HG03025 (cell line): Measurements from ENCODE around the gene ACVR2A.

ENCODE experiments used
- ATAC-seq: cut with Tn5 transposase; IDR thresholded peaks from one replicate; pipeline ENCODE4 v1.9.1; 2021; ENCODE audit warnings: mild to moderate bottlenecking, moderate library complexity; ENCODE audit not compliant: unreplicated experiment, low FRiP score

The ACVR2A gene

DNA sequence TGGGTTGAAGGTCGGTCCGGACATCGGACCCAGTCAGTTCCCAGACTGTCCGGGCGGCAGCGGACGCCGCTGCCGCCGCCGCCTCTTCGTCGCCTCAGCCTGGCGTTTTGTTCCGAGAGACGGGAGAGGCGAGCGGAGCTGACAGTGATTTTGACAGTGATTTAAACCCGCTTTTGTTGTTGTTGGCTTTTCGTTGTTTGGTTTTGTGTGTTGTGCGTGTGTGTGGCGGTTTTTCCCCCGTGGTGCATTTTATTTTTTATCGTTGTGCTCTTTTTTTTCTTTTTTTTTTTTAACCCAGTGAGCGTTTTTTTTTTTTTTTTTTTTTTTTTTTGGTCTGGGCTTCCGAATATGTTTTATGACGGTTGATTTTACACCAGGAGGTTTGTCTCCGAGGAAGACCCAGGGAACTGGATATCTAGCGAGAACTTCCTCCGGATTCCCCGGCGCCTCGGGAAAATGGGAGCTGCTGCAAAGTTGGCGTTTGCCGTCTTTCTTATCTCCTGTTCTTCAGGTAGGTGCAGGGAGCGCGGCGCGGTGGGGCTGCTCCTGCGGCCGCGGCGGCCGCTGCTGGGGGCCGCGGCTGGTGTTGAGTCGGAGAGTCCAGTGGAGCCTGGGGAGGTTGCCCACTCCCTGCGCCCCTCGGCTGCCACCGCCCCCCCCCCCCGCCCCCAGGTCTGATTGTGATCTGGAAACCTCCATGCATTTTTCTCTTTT, at the start of gene ACVR2A:
TSS of gene ACVR2A (plus strand) at position 333 of the 714 bp plus-strand sequence. CDS start at position 457, 124 bp downstream.
- peak; percentile 44 for ATAC-seq

DNA sequence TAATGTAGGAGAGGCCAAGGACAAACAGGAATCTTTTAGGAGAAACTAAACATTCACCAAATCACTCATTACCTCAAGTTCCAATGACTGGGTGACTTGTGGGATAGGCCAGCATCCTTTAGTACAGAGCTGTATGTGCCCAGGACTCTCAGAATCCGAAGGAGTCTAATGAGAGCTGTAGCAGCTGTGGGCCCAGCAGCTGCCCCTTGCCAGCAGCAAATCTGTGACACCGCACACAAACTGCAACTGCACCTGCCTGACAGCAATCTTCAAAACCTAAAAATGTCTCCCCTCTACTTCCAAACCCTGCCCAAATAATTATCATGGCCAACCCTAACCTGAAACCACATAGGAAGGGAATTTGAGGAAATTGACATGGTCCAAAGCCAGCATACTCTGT, 44.5 kb upstream of the ACVR2A start:
- no peak for ATAC-seq

DNA sequence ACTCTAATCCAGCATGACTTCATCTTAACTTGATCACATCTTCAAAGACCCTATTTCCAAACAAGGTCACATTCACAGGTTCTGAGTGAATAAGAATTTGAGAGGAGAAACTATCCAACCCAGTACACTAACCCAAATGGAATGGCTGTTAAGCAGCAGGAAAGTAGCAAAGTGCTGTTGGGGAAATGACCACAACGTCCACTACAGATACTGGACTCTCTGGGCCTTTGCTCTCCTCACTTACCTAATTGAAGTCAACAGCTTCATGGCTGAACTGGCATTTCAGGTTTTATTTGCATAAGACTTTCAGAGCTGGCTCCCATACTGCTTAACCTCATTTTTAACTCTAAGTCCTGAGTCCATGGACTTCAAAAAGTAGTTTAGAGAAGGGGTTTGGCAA, 38.0 kb upstream of the ACVR2A start:
- no peak for ATAC-seq

DNA sequence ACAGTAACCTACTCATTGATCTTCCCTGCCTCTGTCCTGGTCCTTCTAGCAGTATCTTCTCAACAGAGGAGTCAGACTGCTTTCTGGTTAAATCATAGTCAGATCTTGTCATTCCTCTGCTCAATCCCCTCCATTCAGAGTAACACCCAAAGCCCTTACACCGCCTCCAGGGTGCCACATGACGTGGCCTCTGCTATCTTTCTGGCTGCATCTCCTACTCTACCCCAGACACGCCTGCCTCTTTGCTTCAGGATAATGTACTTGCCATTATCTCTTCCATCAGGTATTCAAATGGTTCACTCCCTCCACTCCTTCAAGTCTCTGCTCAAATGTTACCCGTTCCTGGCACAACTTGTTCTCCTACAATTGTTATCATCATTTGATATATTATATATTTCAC, 36.3 kb upstream of the ACVR2A start:
- ATAC-seq = no peak

DNA sequence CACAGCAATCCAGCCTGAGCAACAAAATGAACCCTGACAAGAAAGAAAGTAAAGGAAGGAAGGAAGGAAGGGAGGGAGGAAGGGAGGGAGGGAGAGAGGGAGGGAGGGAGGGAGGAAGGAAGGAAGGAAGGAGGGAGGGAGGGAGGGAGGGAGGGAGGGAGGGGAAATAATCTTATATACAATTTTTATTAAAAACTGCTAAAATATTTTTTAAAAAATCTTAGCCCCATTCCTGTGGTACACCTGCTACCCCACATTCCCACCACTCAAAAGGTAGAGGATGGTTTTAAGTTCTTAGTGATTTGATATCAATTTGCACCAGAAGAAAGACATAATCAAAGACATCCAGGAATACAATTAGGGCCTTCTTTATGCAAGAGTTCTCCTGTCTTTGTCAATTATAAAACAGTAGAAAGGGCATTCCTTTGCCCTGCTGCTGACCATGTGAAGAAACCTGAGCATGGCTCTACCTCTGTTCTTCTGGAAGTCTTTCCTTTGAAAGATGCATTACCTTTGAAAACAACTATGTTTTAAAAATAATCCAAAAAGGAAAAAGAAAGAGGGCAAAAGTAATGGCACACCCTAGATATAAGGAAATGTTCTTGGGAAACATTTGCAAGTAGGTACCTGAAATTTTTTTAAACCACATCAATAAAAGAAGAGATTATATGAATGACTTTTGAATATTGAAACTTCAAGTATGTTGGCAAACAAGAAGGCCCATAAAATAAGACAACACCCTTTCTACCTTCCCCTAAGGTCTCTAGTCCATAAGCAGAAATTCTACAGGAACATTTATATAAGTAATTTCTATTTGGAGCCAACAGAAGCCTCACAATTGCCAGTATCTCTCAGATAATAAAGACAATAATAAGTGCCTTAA, 33.7 kb upstream of the ACVR2A start:
- ATAC-seq = no peak

- ATAC-seq = no peak
These were observed 26.1 kb upstream of the ACVR2A start for GRCh38 chr2:147818741-147819140.

DNA sequence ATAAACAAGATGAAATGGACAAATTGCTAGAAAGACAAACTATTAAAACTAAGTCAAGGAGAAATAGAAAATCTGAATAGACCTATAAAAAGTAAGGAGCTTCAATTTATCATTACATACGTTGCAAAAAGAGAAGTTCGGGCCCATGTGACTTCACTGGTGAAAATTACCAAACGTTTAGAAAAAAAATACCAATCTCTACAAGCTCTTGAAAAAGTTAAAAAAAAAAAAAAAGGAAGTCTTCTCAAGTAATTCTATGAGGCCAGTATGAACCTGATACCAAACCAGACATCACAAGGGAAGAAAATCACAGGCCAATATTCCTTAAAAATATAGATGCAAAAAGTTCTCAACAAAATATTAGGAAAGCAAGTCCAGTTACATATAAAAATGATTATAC, 20.2 kb upstream of the ACVR2A start:
- no peak for ATAC-seq

DNA sequence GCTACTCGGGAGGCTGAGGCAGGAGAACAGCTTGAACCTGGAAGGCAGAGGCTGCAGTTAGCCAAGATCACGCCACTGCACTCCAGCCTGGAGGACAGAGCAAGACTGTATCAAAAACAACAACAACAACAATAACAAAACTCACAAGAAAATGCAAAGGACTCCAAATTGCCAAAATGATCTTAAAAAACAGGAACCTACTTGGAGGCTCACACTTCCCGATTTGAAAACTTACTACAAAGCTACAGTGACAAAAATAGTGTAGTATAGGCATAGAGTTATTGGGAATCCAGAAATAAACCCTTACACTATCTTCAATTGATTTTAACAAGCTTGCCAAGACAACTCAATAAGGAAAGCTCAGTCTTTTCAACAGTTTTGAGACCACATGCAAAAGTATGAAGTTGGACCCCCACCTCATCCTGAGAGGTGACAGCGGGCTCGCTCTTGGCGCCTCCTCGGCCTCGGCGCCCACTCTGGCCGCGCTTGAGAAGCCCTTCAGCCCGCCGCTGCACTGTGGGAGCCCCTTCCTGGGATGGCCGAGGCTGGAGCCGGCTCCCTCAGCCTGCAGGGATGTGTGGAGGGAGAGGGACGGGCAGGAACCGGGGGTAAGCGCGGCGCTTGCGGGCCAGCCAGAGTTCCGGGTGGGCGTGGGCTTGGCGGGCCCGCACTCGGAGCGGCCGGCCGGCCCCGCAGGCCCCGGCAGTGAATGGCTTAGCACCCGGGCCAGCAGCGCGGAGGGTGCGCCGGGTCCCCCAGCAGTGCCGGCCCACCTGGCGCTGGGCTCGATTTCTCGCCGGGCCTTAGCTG, 18.3 kb upstream of the ACVR2A start:
- no peak for ATAC-seq

DNA sequence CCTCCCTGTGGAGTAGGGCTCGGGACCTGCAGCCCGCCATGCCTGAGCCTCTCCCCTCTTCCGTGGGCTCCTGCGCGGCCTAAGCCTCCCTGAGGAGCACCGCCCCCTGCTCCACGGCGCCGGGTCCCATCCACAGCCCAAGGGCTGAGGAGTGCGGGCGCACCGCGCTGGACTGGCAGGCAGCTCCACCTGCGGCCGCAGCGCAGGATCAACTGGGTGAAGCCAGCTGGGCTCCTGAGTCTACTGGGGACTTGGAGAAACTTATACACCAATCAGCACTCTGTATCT, 17.8 kb upstream of the ACVR2A start:
- ATAC-seq = no peak

- ATAC-seq = no peak
These were observed 15.7 kb upstream of the ACVR2A start for GRCh38 chr2:147829106-147829505.

- ATAC-seq = no peak
These were observed 8.7 kb upstream of the ACVR2A start for GRCh38 chr2:147836099-147836498.

- ATAC-seq = no peak
These were observed 1.4 kb upstream of the ACVR2A start for GRCh38 chr2:147843391-147843863.

DNA sequence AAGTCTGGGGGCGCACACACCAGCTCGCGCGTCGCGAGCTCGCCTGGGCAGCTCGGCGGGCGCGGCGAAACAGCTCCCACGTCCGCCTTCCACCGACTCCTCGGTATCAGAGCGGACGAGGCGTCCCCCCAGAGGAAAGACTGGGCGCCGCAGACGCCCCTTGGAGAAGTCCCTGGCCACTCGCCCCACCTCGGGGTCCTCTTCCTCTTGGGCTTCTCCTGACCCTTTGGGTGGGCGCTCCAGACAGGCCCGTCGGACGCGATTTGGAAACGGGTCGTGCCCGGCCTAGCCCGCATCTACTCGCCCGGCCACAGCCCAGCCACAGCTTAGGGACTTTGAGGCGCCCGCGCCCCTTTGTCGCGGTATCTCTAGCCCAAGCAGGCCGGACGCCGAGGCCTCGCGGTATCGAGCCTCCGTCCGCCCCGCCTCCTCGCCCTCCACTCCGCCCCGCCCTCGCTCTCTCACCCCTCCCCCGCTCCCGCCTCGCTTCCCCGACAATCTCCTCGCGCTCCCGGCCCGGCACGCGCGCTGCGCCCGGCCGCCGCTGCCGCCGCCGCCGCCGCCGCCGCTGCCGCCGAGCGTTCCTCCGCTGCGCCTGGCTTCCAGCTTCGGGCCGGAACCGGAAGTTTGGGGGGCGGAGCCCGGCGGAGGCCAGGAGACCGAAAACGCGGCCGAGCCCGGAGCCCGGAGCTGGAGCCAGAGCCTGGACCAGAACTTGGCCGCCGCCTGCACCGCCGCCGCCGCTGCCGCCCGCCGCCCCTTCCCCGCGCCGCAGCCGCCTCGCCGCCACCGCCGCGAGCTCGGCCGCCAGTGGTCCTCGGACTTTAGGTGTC, 749 bp upstream of the ACVR2A start:
- ATAC-seq = peak; percentile 88

DNA sequence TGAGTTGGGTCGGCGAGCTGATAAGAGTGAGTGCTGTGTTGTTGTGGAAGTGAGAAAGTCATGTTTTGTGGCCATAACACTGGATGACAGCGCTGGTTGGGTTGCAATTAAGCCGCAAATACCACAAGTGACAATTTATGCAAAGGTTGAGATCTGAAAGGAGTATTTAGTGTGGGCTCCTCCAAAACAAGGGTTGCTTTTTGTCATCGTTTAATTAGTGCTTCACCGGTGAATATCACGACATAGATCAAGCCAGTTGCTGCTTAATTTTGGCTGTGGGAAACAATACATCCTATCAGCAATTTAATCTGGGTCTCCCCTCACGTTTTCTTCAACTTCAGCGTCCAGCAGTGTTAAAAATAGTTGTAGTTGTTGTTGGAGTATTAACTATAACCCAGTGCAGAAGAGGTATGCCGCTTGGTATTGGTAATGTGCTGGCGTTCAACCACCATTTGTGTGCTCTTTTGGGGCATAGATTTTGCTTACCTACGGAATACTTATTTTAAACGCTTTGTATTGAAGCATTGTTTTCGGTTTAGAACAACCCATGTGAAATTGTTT, 662 bp downstream of the ACVR2A start:
- ATAC-seq = peak; percentile 65

- ATAC-seq = no peak
These were observed 1.7 kb downstream of the ACVR2A start for GRCh38 chr2:147846412-147847081.

GRCh38 chr2:147847746-147848391, 3.0 kb downstream of the ACVR2A start:
- no peak for ATAC-seq

DNA sequence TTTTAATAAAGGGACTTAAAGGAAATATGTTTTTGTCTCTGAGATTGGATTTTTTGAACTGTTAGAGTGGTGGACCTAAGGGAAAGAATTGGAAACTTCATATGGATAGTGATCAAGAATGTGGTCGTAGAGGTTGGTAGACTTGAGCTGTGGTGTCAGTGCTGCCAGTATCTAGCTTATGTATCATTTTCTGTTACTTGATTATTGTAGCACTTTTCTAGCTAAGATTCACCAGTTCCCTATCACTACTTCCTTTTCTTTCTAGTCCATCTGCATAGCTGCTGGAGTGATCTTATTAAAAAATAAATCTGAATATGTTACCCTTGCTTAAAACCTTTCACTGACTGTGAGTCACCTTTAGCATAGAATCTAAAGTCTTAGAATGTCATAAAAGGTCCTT, 6.0 kb downstream of the ACVR2A start:
- ATAC-seq = no peak

DNA sequence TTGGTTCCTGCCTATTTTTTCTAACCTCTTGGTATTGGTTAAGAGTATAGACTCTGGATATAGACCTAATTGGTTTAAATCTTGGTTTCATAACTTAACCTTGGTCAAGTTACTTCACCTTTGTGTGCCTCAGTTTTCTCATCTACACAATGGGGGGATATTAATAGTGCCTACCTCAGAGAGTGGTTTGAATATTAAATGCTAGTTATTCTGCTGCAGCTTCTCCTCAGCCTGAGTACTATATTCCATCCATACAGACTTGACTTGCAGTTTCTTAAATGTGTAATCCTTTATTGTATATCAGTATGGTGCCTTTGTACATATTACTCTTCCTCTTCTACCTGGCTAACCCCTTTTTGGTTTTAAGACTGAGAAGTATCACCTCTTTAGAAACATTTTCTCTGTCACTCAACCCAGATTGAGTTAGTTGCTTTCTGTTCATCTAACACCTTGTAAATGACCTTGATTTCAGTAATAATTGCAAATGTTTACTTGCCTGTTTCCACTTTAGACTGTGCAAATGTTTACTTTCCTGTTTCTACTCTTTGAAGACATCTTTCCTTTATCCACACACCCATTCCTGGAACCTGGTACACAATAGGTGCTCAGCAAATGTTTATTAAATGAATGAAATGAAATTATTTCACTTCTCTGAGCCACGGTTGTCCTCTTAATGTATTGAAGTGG, 6.6 kb downstream of the ACVR2A start:
- ATAC-seq = no peak
